ENCODE measurements around the gene CBX4.

Gene CBX4

DNA sequence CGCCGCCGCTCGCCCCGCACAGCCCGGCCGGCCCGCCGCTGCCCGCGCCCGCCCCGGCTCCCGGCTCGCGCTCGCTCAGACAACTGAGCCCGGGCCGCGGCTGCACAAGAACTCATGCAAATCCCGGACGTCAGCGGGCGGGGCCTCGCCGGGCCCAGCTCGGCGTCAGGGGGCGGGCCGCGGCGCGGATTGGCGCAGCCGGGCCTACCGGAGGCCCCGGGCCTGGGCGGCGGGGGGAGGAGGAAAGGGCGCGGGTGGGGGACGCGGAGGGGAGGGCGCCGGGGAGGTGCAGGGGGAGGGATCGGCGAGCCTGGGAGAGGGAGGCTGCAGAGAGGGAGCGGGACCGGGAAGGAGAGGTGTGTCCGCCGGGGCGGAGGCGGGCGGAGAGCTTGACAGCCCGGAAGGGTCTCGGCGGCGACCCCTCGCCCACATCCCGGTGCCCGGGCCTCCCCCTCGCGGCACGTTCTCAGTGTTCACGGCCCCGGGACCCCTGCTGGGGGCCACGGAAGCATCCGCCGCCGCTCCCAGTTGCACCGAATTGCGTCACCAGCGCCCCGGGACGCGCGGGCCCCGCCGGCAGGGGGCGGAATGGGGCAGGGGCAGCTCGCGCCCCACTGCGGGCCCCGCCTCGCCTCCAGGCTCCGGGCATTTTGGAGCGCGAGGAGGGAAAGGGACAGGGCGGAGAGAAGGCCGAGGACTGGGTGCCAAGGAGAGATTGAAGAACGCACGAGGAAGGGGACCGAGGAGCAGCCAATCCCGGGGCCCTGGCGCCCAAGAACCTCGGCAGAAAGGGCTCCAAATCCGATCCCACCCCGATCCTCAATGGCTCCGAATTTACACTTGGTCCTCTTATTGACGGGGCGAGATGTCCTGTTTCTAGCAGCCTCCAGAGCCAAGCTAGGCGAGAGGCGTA is at the start of gene CBX4:
Gene CBX4 (minus strand): TSS at position 85 of the 913 bp plus-strand sequence. CDS start 189 bp downstream, outside the sequence.
- DNase-seq (ENCODE audit: extremely low read depth in 1 of 2, low read depth in 1 of 2): peak; percentile 78 to 82

- DNase-seq (ENCODE audit: extremely low read depth in 1 of 2, low read depth in 1 of 2): no peak
Measured at GRCh38 chr17:79888009-79888540, 48.8 kb upstream of the CBX4 start.

DNA sequence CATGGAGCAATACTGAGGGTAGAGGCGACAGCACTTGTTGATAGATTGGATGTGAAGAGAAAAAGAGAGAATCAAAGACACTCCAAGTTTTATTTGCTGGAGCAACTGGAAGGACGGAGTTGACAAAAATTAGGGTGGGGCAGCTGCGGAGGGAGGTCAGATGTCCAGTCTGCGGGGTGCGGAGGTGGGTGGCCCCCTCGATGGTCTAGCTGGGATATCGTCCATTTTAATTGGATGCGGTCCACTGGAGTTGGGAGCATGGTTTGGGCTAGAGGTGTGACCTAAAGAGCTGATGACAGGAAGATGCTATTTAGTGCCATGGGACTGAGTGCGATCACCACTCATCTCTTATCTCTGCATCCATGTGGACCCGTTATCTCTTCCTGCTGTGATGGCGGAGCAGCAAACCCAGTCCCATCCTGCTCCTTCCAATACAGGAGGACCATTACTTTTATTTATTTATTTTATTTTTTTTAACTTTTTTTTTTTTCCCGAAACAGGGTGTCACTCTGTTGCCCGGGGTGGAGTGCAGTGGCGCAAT is 48.3 kb upstream of the CBX4 start:
- no peak for DNase-seq (ENCODE audit: extremely low read depth in 1 of 2, low read depth in 1 of 2)

GRCh38 chr17:79883202-79883601 is 44.0 kb upstream of the CBX4 start:
- DNase-seq (ENCODE audit: extremely low read depth in 1 of 2, low read depth in 1 of 2): no peak

DNA sequence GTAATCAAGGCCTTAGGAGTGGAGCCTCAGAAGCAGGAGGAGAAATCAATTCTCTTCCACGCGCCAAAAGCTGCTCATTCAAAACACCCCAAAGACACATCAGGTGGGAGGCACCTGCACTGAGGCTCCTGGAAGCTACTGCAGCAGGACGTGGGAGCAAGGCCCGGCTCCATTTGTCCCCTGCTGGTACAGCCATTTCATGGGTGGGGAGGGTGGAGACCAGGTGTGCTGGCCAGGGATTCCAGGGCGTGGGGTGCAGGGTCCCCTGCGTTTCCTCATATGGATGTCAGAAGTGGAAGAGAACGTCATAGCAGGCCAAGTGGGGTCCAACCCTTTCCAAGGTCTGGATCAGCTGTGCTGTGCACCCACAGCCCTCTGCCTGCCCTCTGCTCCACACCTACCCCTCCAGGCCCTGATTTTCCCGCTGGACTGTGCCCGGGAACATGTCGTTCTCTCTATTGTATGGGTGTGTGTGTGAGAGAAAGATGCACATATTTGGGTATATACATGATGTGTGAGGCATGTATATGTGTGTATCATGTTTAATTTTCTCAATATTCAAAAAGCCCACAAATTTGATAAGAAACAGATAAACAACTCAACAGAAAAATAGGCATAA is 39.2 kb upstream of the CBX4 start:
- no peak for DNase-seq (ENCODE audit: extremely low read depth in 1 of 2, low read depth in 1 of 2)

DNA sequence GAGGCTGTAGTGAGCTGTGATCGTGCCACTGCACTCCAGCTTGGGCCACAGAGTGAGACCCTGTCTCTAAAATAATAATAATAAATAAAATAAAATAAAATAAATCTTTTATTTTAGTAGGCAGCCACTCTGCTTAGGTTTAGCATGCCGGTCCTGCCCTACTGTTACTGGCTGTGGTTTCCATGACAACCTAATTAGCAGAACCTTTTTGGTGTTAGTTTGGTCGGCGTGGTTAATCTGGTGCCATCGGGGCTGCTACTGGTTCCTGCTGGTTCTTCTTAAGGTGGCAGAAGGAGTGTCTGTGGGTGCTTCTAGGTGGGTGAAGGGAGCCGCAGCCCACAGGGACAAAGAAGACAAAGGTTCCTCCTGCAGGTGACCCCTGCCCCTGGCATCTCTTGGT is 37.8 kb upstream of the CBX4 start:
- no peak for DNase-seq (ENCODE audit: extremely low read depth in 1 of 2, low read depth in 1 of 2)

- DNase-seq (ENCODE audit: extremely low read depth in 1 of 2, low read depth in 1 of 2): no peak
Measured at GRCh38 chr17:79875511-79875910, 36.3 kb upstream of the CBX4 start.

GRCh38 chr17:79874329-79874981 is 35.2 kb upstream of the CBX4 start:
- DNase-seq (ENCODE audit: extremely low read depth in 1 of 2, low read depth in 1 of 2): no peak

- DNase-seq (ENCODE audit: extremely low read depth in 1 of 2, low read depth in 1 of 2): no peak
Measured at GRCh38 chr17:79873583-79873982, 34.3 kb upstream of the CBX4 start.

GRCh38 chr17:79872762-79873161 is 33.5 kb upstream of the CBX4 start:
- DNase-seq (ENCODE audit: extremely low read depth in 1 of 2, low read depth in 1 of 2): no peak

DNA sequence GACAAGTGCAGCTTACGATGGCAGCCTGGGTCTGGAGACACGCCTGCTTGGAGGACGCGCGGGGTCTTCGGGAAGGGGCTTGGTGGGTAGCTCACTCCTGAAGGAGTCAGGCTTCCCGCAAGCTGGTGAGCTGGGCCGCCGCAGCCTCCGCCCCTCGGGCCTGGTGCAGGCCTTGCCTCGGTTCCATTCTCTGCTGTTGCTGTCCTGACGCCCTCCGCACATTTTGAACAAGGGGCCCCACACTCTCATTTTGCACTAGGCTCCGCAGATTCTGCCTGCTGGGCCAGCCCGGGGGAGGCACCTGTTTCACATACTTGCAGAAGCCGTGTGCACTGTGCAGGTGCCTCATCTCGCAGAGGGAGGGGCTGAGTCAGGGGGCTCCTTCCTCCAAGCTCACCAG is 31.9 kb upstream of the CBX4 start:
- DNase-seq (ENCODE audit: extremely low read depth in 1 of 2, low read depth in 1 of 2): no peak

DNA sequence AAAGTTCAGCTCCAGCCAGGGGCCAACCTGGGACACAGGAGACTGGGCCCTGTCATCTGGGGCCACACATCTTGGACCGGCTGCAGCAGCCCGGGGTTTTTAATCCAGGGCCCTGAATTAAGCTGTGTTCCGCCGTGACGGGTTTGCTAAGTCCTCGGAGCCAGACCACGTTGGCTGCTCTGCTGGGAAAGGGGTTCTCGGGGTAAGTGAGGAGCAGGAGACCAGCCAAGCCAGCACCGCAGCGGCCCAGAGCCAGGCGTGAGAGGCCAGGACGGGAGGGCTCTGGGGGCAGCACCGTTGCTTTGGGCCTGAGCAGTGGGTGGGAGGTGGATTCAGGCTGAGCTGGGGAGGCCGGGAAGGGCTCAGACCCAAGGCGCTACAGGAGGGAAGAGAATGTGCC is 31.3 kb upstream of the CBX4 start:
- no peak for DNase-seq (ENCODE audit: extremely low read depth in 1 of 2, low read depth in 1 of 2)

DNA sequence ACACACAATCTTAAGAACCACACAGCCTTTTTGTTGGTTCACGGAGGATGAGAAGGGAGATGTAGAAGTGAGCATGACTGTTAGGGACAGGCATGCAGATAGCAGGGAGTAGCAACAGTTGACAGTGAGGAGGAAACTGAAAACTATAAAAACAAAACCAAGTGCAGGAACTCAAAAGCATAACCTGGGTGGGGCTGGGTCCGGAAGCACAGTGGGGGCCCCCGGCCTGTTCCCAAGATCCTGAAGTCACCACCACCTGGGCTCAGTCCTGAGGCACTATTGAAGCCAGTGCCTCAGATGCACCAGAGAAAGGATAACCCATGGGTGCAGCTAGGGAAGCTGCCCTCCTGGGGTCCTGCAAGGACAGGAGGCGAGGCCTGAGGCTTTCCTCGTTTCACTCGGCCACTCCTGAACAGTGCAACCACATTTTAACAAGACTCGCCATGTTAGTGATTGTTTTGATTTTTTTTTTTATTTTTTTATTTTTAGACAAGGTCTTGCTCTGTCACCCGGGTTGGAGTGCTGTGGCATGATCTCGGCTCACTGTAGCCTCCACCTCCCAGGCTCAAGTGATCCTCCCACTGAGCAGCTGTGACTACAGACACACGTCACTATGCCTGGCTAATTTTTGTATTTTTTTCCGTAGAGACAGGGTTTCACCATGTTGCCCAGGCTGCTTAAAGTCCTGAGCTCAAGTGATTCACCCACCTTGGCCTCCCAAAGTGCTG is 27.7 kb upstream of the CBX4 start:
- no peak for DNase-seq (ENCODE audit: extremely low read depth in 1 of 2, low read depth in 1 of 2)

DNA sequence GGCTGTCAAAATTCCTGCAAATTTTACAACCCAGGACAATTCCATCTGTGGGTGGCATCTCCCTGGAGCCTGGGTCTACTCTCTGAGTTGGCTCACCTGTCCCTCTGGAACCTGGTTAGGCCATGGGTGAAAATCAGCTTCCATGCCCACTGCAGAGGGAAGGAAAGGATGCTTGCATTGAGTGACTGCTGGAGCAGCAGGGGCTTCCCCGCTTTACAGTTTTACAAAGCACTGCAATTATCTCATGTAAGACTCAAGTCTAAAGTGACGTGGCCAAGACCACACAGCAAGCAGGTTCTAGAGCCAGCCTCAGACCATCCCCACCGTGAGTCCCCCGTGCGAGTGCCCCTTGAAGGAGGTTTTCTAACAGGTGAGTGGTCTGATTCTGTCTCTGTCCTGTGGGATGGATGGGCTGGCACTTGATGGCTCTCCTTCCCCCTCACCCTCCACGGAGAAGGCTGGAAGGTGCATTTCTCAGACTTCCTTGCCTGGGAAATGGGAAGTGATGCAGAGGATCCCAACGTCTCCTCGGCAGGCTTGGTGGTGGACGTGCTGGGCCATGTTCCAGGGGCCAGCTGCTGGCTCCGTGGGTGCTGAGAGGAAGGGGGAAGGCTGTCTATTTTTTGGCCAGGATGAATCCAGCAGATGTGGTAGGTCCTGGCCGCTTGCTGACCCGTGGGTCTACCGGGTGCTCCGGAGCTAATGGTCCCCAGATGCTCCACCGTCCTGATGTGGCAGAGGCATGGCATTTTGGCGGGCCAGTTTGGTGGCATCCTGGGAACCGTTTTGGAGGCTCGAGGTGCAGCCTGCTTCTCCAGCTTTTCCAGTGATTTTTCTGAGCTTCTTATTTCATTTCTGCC is 26.3 kb upstream of the CBX4 start:
- DNase-seq (ENCODE audit: extremely low read depth in 1 of 2, low read depth in 1 of 2): no peak

DNA sequence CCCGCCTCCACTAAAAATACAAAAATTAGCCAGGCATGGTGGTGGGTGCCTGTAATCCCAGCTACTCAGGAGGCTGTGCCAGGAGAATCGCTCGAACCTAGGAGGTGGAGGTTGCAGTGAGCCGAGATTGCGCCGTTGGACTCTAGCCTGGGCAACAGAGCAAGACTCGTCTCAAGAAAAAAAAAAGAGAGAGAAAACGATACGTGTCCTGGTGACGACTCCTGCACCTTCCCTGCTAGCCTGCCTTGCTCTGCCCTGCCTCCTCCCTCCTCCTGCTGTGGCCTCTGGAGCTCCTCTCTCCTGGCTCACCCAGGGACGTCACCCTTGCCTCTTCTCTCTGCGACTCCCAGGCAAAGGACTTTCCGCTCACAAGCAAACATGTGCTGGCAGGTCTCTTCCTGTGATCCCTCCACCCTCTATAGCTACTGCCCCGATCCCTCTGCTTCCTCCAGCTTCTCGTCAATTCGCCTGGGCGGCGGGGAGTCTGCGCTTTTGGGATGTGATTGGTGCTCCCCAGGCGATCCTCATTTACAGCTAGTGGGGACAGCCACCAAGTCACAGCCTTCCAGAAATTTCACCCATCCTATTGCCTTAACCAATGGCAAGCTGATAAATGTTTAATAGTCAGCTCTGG is 25.5 kb upstream of the CBX4 start:
- DNase-seq (ENCODE audit: extremely low read depth in 1 of 2, low read depth in 1 of 2): no peak

- no peak for DNase-seq (ENCODE audit: extremely low read depth in 1 of 2, low read depth in 1 of 2)
Measured at GRCh38 chr17:79864147-79864546, 24.9 kb upstream of the CBX4 start.

DNA sequence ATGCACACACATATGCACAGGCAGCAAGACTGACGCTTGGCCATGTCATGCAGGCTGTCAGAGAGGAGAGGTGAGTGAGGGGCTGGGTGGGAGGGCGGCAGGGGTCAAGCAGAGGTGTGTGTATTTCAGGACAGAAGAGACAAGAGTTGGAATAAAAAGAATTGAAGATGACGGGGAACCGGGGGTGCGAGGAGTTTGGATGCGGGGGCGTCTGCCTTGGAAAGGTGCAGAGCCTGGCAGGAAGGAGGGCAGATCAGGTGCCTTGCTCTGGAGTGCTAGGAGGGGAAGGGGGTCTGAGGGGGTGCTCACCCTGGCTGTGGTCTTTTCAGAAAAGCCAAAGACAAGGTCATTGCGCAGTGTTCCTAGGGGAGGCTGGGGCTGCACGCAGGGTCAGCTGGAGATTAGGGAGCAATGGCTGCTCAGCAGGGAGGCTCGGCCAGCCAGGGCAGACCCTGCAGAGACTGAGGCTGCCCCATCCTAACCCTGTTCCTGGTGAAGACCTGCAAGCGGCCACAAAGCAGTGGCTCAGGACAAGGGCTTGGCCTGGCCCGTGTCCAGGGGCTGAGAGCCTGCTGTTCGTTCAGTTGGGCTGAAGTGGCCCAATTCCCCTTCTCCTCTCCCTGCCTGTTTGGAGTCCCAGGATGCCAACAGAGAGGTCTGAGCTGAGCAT is 23.7 kb upstream of the CBX4 start:
- no peak for DNase-seq (ENCODE audit: extremely low read depth in 1 of 2, low read depth in 1 of 2)

- no peak for DNase-seq (ENCODE audit: extremely low read depth in 1 of 2, low read depth in 1 of 2)
Measured at GRCh38 chr17:79862238-79862637, 23.0 kb upstream of the CBX4 start.

Data from stimulated activated CD8-positive, alpha-beta memory T cell treated with anti-CD3 and anti-CD28 coated beads, Interleukin-7, amount 100 ng/mL, for 48 hours (primary cell).